Nucleus accumbens (tissue), 56 donors: ENCODE data around the gene CYP1A2.
"Not testable (repeated sequence)": the region's sequence is repeated elsewhere in the genome, so short reads cannot be mapped to it uniquely, and the experiment has no call there.

Experiments
- DNase-seq, 56 donors: peaks; one replicate each; lab custom pipeline; 2025; lab: John Stamatoyannopoulos, UW

Gene CYP1A2

DNA sequence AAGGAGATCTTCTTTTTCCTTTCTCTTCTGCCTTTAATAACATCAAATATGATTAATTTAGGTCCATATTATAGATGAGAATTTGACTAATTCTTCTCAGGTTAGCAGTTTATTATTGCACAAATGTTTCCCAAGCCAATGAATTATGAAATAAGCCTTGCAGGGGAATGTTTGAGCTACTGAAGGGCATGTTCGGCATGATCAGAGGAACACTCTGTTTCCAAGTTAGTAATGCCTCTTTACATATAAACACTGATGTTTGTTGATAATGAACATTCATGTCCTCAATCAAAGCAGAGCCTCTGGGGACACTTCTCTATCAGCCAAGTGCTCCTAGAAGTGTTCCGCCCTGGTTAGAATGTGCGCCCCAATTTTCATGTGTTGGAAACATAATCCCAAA is 13.3 kb upstream of the CYP1A2 start:
- no peak for DNase-seq

DNA sequence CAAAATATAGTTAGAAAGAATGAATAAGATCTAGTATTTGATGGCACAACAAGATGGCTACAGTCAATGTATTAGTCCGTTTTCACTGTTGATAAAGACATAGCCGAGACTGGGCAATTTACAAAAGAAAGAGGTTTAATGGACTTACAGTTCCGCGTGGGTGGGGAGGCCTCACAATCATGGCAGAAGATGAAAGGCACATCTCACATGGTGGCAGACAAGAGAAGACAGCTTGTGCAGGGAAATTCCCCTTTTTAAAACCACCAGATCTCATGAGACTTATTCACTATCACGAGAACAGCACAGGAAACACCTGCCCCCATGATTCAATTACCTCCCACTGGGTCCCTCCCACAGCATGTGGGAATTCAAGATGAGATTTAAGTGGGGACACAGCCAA is 10.4 kb upstream of the CYP1A2 start:
- DNase-seq, result not testable (repeated sequence)

GRCh38 chr15:74742422-74742821 is 6.2 kb upstream of the CYP1A2 start:
- DNase-seq, result no peak

DNA sequence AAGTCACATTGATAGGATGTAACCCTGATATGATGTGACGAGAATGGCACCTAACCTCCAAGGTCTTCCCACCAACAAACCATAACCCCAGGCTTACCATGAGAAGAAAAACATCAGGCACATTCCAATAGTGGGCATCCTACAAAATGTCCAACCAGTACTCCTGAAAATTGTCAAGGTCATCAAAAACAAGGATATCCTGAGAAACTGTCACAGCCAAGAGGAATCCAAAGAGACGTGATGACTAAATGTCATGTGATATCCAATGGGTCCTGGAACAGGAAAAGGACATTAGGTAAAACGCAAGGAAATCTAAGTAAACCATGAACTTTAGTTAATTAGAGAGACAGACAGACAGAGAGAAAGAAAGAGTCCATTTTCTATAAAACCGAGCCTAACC is 2.3 kb upstream of the CYP1A2 start:
- DNase-seq, result no peak

DNA sequence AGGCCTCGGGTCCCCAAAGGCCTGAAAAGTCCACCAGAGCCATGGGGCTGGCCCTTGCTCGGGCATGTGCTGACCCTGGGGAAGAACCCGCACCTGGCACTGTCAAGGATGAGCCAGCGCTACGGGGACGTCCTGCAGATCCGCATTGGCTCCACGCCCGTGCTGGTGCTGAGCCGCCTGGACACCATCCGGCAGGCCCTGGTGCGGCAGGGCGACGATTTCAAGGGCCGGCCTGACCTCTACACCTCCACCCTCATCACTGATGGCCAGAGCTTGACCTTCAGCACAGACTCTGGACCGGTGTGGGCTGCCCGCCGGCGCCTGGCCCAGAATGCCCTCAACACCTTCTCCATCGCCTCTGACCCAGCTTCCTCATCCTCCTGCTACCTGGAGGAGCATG is 1.2 kb downstream of the CYP1A2 start:
- DNase-seq, result no peak

DNA sequence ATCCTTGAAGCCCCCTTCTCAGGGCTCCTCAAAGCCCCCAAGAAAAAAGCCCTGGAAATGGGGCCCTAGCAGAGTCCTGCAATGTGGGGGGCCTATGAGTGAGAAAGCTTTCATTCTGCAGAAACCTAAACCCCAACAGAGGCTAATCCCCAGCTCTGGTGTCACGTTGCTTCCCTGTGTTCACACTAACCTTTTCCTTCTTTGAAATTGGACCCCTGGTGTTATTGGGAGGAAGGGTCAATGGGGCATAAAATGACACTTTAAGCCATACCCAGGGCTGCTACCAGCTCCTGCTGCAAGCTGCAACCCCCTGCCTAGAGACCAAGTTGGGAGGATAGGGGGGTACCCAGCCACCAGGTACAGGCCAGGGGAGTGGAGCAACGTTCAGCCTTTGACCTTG is 2.1 kb downstream of the CYP1A2 start:
- DNase-seq, result no peak

DNA sequence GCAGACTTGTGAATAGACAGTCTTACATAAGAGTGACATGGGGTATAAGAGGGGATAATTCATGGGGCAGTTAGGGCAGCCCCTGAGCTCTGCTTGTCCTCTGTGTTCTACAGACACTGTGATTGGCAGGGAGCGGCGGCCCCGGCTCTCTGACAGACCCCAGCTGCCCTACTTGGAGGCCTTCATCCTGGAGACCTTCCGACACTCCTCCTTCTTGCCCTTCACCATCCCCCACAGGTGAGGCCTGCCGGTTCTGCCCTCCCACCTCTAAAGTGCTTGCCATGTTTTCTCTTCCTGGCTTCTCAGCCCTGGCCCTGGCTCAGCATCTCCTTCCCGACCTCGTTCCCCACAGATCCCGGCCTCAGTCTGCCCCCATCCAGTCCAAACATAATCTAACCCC is 3.4 kb downstream of the CYP1A2 start:
- DNase-seq, result no peak

DNA sequence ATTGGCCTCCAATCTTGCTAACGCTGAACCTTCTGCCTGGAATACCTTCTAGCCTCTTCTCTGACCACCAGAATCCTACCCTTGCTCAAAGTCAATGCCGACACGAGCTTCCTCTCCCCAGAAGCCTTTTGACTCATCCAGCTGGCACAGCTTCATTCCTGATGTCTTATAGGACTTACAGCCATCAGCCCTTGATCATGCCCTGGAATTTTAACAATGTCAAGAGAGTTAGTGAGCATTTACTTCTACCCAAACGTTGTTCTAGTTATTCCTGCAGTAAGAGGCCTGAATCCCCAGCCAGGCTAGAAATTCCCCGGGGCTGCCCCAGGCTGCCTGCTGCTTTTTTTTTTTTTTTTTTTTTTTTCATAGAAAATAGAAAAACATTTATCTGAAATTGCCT is 3.9 kb downstream of the CYP1A2 start:
- no peak for DNase-seq

DNA sequence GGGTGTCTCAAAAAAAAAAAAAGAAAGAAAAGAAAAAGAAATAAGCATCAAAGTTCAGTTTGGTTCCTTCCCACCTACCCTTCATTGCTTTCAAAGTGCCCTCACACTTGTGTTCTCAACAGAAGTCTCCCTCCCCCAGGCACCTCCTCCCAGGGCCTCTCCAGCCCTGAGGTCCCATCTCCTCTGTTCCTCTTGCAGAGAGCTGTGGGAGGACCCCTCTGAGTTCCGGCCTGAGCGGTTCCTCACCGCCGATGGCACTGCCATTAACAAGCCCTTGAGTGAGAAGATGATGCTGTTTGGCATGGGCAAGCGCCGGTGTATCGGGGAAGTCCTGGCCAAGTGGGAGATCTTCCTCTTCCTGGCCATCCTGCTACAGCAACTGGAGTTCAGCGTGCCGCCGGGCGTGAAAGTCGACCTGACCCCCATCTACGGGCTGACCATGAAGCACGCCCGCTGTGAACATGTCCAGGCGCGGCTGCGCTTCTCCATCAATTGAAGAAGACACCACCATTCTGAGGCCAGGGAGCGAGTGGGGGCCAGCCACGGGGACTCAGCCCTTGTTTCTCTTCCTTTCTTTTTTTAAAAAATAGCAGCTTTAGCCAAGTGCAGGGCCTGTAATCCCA is 6.1 kb downstream of the CYP1A2 start:
- no peak for DNase-seq

DNA sequence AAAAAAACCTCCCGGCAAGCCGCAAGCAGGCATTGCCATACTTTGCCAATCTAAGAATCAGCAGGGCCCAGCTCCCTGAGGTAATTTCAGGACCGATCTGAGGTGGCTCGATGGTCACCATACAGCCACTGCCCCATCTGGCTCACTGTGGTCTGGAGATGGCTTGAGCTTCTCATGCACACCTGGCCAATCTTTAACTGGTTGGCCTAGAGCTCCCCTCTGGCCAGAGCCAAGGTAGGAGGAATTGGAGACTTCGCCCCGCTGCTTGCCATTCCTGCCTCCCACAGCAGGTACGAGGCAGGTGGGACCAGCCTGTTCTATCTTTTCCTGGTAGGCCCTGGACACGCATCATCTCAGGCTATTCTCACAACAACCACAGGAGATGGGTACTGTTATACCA is 10.1 kb downstream of the CYP1A2 start:
- no peak for DNase-seq

DNA sequence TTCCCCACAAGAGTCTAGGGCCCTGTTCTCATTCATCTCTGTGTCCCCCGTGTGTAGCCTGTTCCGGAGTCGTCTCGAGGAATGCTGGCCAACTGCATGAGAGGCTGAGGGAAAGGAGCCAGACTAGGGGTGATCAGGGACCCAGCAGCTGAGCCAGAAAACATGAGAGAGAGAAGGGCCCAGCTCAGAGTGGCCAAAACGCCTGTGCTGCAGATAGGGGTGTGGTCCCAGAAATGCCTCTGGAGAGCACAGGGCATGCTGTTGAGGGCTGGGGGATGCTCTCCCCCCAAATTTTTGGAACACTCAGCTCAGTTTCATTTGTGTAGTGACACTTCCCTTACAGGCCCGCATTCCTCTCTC is 14.1 kb downstream of the CYP1A2 start:
- DNase-seq, result no peak

DNA sequence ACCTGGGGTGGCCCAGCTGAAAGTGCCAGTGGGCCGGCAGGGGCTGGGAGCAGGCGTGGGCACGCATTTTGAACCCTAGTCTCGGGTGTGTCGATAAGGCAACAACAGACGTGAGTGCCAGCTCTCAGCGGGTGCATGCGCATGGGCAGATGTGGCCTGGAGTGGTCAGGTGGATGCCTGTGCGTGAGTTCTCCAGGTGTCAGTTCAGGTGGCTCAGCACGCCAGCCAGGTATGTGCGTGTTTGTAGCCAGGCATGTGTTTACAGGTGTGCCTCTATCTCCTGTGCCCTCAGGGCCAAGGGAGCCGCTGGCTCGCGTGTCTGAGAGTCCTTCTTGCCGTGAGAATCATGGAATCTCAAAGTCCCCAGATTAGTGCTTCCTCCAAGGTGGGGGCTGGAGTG is 14.8 kb downstream of the CYP1A2 start:
- no peak for DNase-seq

DNA sequence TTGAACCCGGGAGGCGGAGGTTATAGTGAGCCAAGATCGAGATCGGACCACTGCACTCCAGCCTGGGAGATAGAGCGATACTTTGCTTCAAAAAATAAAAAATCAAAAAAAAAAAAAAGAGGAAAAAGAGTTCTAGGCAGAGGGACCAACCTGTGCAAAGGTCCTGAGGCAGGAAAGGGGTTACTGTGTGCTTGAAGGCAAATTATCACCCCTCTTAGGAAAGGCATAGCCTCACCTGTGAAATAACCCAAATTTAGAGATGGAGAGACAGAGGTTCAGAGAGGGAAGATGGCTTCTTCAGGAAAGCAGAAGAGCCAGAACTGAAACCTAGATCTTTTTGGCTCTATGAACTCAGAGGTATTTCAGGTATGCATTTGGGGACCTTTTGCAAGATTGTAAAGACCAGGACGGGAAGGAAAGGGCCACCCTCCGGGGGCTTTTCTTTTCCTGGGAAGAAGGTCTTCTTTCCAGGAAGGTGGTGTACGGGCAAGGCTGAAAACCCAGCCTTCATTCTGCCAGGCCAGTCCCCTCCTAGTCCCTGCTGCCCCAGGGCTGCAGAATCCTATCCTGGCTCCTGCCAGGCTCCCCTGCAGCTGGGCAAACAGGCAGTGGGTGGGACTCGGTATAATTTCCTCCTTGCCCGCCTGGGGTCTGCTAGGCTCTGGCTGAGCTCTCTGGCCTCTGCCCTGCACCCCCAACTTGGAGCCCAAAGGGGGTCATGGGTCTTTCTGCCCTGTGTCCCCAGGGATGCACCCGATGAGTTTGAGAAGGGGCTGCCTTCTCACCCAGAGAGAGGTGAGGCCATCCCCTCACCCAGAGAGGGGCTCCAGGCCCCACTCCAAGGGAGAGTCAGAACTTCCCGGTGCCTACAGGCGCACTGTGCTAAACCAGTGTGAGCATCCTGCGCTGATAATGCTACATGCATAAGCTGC is 18.8 kb downstream of the CYP1A2 start:
- DNase-seq, result no peak

DNA sequence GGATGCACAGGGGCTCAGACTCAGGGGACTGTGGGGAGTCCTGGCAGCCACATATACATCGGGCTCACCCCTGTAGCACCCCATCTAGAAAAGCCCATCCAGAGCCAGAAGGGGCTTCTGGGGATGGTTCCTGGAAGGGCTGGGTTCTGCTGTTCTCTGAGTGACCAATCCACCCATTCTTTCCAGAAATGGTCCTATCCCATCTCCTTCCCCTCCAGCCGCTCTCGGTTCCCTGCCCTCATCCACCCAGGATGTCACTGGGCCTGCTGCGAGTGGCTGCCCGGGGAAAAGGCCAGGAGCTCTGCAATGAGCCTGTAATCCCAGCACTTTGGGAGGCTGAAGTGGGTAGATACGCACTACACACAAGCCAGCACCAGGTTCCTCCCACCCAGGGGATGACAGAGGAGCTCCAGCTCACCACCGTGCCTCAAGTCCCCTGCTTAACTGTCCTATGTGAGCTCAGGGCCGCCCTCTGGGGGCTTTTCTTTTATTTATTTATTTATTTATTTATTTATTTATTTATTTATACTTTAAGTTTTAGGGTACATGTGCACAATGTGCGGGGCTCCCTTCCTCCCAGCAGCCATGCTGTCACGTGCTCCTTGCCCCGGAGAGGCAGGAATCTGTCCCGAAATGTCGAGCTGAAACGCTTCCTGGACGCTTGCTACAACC is 19.6 kb downstream of the CYP1A2 start:
- DNase-seq, result no peak

- DNase-seq, result peak in 42 of 56 donors; percentile 12 to 78 (median 39)
Observed at GRCh38 chr15:74768771-74769342, 20.2 kb downstream of the CYP1A2 start.

GRCh38 chr15:74769463-74770025 is 20.9 kb downstream of the CYP1A2 start:
- DNase-seq, result no peak

DNA sequence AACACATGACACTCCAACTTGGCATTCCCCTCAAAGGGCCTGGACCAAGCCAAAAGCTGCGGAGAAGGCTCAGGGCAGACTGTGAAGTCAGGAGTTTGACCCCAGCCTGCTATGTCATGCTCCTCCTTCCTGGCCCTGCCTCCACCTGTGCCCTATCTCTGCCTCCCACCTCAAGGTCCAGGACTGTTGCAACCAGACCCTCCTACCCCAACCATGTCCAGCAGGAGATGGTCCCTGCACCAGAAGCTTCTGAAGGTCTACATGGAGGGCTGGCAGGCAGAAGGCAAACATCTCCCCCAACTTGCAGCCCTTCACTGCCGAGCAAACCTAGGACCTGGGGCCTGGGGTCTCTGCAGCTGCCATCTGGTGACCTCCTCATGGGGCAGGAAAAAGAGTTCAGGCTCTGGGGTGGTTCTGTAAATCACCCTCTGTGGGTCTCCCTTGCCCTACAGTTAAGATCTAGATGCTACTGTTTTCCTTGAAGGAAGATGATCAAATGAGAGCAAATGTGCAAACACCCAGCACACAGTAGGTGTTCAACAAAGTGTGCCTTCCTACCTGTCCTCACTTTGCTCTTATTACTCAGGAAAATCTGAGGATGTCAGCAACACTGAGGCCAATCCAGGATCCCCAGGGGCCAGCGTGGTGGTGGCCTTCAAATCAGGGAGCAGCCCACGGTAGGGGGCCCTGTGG is 21.7 kb downstream of the CYP1A2 start:
- no peak for DNase-seq

- no peak for DNase-seq
Observed at GRCh38 chr15:74773329-74773728, 24.7 kb downstream of the CYP1A2 start.

- peak in 5 of 56 donors; percentile 14 to 38 (median 25) for DNase-seq
Observed at GRCh38 chr15:74773731-74774252, 25.1 kb downstream of the CYP1A2 start.

DNA sequence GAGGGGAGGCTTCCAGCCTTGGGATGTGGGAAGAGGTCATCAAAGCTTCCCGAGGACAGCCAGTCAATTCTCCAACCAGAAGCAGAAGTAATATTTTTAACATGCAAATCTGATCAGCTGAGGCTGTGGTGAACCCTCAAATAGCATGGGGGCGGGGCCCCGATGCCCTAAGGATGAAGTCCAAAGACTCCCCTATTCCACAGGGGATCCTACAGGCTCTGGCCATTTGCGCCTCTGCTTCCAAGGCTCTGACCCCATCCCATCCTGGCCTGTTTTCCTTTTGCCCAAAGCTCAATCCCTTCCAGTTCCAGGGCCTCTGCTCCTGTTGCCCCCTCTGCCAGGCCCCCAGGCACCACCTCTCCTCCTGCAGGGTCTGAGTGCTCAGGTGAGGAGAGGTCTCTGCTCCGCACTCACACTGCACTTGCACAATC is 26.5 kb downstream of the CYP1A2 start:
- no peak for DNase-seq
